B cell (primary cell): ENCODE results near the gene MCHR1. TPM values are rescaled to one million over a fixed set of nuclear protein-coding genes. Genes with fewer than 3 reads are reported as not detected.

Experiments used
- ATAC-seq: fragments of 200-7000 bp; cut with Tn5 transposase; one replicate; pipeline ENCODE4 v1.10.0; 2021; ENCODE audit warnings: low read depth, mild to moderate bottlenecking, moderate number of reproducible peaks, moderate library complexity
- CTCF ChIA-PET: fragments of 350-600 bp; sonication (Branson Sonifier 250); formaldehyde crosslinking; loops from one replicate; lab custom pipeline; 2021; ENCODE audit warnings: antibody characterized with exemption, inconsistent platforms; lab: Charles Lee
- POLR2A ChIA-PET: fragments of 350-600 bp; sonication (Branson Sonifier 250); formaldehyde crosslinking; loops from one replicate; lab custom pipeline; 2021; ENCODE audit warnings: antibody characterized with exemption; lab: Charles Lee
- DNase-seq: peaks from one replicate; pipeline ENCODE4 v3.0.0; 2013
- H2AFZ ChIP-seq: 2 replicates; pipeline ENCODE4 v1.6.1; 2012; ENCODE audit warnings: mild to moderate bottlenecking, low read depth, low read length; ENCODE audit not compliant: insufficient read depth, poor library complexity, severe bottlenecking
- H3K27ac ChIP-seq, 2 donors: 1 replicate in 1 of 2; 2 replicates in 1 of 2; pipeline ENCODE4 v1.5.1; 2012 to 2013; ENCODE audit warnings: low read length in 2 of 2, mild to moderate bottlenecking in 2 of 2, moderate library complexity in 1 of 2
- H3K27me3 ChIP-seq, 4 experiments: fragments of 200-600 bp in 1 of 4; sonication (generic) in 1 of 4; replicated peaks in 1 of 4; 1 replicate in 2 of 4; 2 replicates in 2 of 4; pipeline versions ENCODE4 v1.6.1 to v1.7.0; 2013 to 2016; ENCODE audit warnings: low read length in 3 of 4, mild to moderate bottlenecking in 2 of 4, mixed read lengths in 1 of 4, moderate library complexity in 1 of 4; ENCODE audit not compliant: insufficient read depth in 4 of 4, control insufficient read depth in 3 of 4; ENCODE audit errors: control extremely low read depth in 1 of 4
- H3K36me3 ChIP-seq, 2 experiments: replicated peaks in 1 of 2; 1 replicate in 1 of 2; 2 replicates in 1 of 2; pipeline versions ENCODE4 v1.6.1 to v1.7.1; 2013; ENCODE audit warnings: low read length in 1 of 2; ENCODE audit not compliant: insufficient read depth in 2 of 2, control insufficient read depth in 1 of 2; ENCODE audit errors: control extremely low read depth in 1 of 2, extremely low read depth in 1 of 2
- H3K4me1 ChIP-seq, 2 donors: fragments of 200-600 bp in 1 of 2; sonication (generic) in 1 of 2; 1 replicate in 1 of 2; 2 replicates in 1 of 2; pipeline versions ENCODE4 v1.5.1 to v1.6.1; 2013 to 2017; ENCODE audit warnings: low read length in 2 of 2; ENCODE audit not compliant: control insufficient read depth in 2 of 2, insufficient read depth in 2 of 2
- H3K4me2 ChIP-seq: replicated peaks from 2 replicates; pipeline ENCODE3; 2012; ENCODE audit warnings: mild to moderate bottlenecking, low read depth, low read length; ENCODE audit not compliant: poor library complexity, severe bottlenecking
- H3K4me3 ChIP-seq, 5 experiments: fragments of 200-600 bp in 1 of 5; sonication (generic) in 1 of 5; 1 replicate in 3 of 5; 2 replicates in 2 of 5; pipeline versions ENCODE4 v1.5.1 to v1.7.0; 2011 to 2016; ENCODE audit warnings: low read length in 4 of 5, mild to moderate bottlenecking in 4 of 5, low read depth in 2 of 5, control low read depth in 1 of 5, moderate library complexity in 1 of 5; ENCODE audit not compliant: insufficient read depth in 1 of 5; ENCODE audit errors: control extremely low read depth in 1 of 5, extremely low read depth in 1 of 5
- H3K79me2 ChIP-seq: fragments of 200-600 bp; sonication (generic); one replicate; pipeline ENCODE4 v1.6.0; 2016; ENCODE audit warnings: low read length; ENCODE audit not compliant: control insufficient read depth, insufficient read depth
- H3K9ac ChIP-seq: fragments of 200-600 bp; sonication (generic); 2 replicates; pipeline ENCODE4 v1.6.1; 2017; ENCODE audit warnings: mild to moderate bottlenecking, low read length, moderate library complexity
- H3K9me3 ChIP-seq, 3 donors: one replicate each; pipeline versions ENCODE4 v1.6.1 to v1.7.1; 2013; ENCODE audit warnings: low read length in 2 of 3; ENCODE audit not compliant: control insufficient read depth in 2 of 3, insufficient read depth in 1 of 3; ENCODE audit errors: control extremely low read depth in 1 of 3
- H4K20me1 ChIP-seq: 2 replicates; pipeline ENCODE4 v1.6.0; 2012; ENCODE audit warnings: mild to moderate bottlenecking, low read length; ENCODE audit not compliant: insufficient read depth, control insufficient read depth, poor library complexity, severe bottlenecking
- H3K27ac Mint-ChIP-seq: one replicate; pipeline ENCODE4 v1.8.0; 2021; ENCODE audit warnings: mixed read lengths
- H3K27me3 Mint-ChIP-seq: one replicate; pipeline ENCODE4 v1.8.0; 2021; ENCODE audit warnings: mixed read lengths
- H3K4me1 Mint-ChIP-seq: one replicate; pipeline ENCODE4 v1.8.0; 2021; ENCODE audit warnings: mixed read lengths
- H3K4me3 Mint-ChIP-seq: one replicate; pipeline ENCODE4 v1.8.0; 2021; ENCODE audit warnings: mixed read lengths
- H3K9me3 Mint-ChIP-seq: one replicate; pipeline ENCODE4 v1.8.0; 2022; ENCODE audit warnings: mixed read lengths; ENCODE audit not compliant: insufficient read depth
- EZH2 ChIP-seq: IDR thresholded peaks from 2 replicates; pipeline ENCODE4 v1.6.1; 2012; ENCODE audit warnings: borderline replicate concordance, low read depth, mild to moderate bottlenecking, moderate library complexity, low read length; ENCODE audit not compliant: insufficient read depth, poor library complexity, severe bottlenecking
- WGBS: methylation state at CpG from one replicate; pipeline ENCODE4 v1.1.5; 2013; ENCODE audit warnings: missing lambda C conversion rate; ENCODE audit not compliant: insufficient coverage; 5-methylcytosine and 5-hydroxymethylcytosine counted together
- intact Hi-C: fragments of 100-400 bp; cut with micrococcal nuclease; formaldehyde crosslinking; loops from one replicate; pipeline ENCODE4 v1.10.0; 2022
- polyA plus RNA-seq: library from polyadenylated mRNA; depleted of rRNA; stranded (reverse); fragments of >200 nt; gene quantifications from 2 replicates; pipeline ENCODE4 v1.2.3, GENCODE V29; 2012
- total RNA-seq, 2 donors: library from RNA; stranded (reverse); fragments of 120-200 nt in 1 of 2; gene quantifications; 1 replicate in 1 of 2; 2 replicates in 1 of 2; pipeline versions ENCODE4 v1.2.3 to v1.2.4, GENCODE V29; 2013 to 2022
- TF ChIP-seq, protein P1 (sequence below): fragments of 200-600 bp; IDR thresholded peaks from one replicate; pipeline ENCODE4 v1.8.0; 2022; ENCODE audit warnings: antibody characterized with exemption, mild to moderate bottlenecking

The MCHR1 gene
- total and polyA plus RNA-seq, 2 donors (not counting 1 experiment from before 2014, with no cell fraction given), result not detected

DNA sequence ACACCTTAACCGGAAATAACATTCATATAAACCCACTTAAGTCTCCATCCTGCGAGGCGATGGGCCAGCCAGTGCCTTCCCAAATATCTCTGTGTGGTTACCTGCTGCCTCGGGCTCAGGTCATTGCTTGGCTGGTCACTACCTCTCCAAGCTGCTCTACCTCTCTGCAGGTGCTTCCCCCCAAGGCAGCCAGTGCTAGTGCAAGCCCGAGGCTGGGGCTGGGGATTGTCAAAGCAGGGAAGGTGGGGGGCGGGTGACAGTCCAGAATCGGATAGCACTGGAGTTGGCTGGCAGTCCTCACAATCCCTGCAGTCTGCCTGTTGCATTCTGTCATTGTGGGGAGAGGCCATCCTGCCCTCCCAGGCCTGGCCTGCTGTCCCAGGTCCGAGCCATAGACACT, 11.1 kb downstream of the MCHR1 start:
- Histone ChIP-seq H3K9ac (no peak overlapping the region), H3K27ac (no peak overlapping the region), H3K4me3 (no peak overlapping the region), H3K9me3 (no peaks in the 10 kb centered on the region), H3K27me3 (no peaks in the 10 kb centered on the region), H2AFZ (no peak overlapping the region), H3K36me3 (no peaks in the 10 kb centered on the region), H3K4me1 (no peaks in the 10 kb centered on the region), H3K79me2 (no peaks in the 10 kb centered on the region), H3K4me2 (no peak overlapping the region), H4K20me1 (no peaks in the 10 kb centered on the region)
- Mint-ChIP-seq H3K27me3 (peaks cover 8% of the 10 kb centered on the region), H3K27ac (no peak overlapping the region), H3K4me1 (no peaks in the 10 kb centered on the region), H3K4me3 (no peak overlapping the region), H3K9me3 (no peaks in the 10 kb centered on the region)
- intact Hi-C loops, result no loop called here
- ChIA-PET CTCF (no interaction called here), POLR2A (no interaction called here)
- 87% methylated on average over 6 of the region's 8 CpGs for WGBS
- TF ChIP-seq EZH2, result no peak
- TF ChIP-seq, protein P1, sequence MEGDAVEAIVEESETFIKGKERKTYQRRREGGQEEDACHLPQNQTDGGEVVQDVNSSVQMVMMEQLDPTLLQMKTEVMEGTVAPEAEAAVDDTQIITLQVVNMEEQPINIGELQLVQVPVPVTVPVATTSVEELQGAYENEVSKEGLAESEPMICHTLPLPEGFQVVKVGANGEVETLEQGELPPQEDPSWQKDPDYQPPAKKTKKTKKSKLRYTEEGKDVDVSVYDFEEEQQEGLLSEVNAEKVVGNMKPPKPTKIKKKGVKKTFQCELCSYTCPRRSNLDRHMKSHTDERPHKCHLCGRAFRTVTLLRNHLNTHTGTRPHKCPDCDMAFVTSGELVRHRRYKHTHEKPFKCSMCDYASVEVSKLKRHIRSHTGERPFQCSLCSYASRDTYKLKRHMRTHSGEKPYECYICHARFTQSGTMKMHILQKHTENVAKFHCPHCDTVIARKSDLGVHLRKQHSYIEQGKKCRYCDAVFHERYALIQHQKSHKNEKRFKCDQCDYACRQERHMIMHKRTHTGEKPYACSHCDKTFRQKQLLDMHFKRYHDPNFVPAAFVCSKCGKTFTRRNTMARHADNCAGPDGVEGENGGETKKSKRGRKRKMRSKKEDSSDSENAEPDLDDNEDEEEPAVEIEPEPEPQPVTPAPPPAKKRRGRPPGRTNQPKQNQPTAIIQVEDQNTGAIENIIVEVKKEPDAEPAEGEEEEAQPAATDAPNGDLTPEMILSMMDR, result no peak
- DNase-seq, result no peak
- no peak for ATAC-seq

DNA sequence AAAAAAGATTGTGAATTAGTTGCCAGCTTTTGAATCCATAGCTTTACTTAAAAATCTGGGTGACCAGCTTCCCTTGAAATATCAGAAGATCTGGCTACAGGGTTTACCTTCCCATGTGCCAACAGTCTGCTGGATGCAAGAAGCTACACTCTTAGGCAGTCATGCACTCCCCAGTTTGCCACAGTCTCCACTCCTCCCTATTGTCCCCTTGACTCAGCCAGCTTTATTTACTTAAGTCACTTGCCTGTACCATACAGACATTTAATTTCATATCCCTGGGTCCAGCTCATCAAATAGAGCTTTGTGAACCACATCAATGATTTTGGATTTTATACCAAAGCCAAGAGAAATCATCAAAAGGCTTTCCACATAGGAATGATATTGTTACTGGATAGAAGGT, 12.2 kb downstream of the MCHR1 start:
- Mint-ChIP-seq H3K4me3 (no peak overlapping the region), H3K4me1 (no peaks in the 10 kb centered on the region), H3K9me3 (no peaks in the 10 kb centered on the region), H3K27me3 (peaks cover 16% of the 10 kb centered on the region), H3K27ac (no peak overlapping the region)
- ATAC-seq (no peak), DNase-seq (no peak)
- intact Hi-C loops, result no loop called here
- Histone ChIP-seq H3K4me1 (no peaks in the 10 kb centered on the region), H3K27me3 (no peaks in the 10 kb centered on the region), H3K36me3 (no peaks in the 10 kb centered on the region), H4K20me1 (no peaks in the 10 kb centered on the region), H3K4me3 (no peak overlapping the region), H3K9me3 (no peaks in the 10 kb centered on the region), H3K4me2 (no peak overlapping the region), H2AFZ (no peak overlapping the region), H3K79me2 (no peaks in the 10 kb centered on the region), H3K27ac (no peak overlapping the region), H3K9ac (no peak overlapping the region)
- POLR2A ChIA-PET, result no interaction called here
- CTCF ChIA-PET, result interaction anchor here (1.0 kb wide), 1 partner anchor 9 kb away, joined by 4 read pairs; no protein-coding TSS in a partner anchor
- TF ChIP-seq, protein P1, result no peak
- TF ChIP-seq EZH2, result no peak
